GM19395 (cell line): Measurements from ENCODE around the gene GARRE1.
"Not testable (repeated sequence)": the region's sequence is repeated elsewhere in the genome, so short reads cannot be mapped to it uniquely, and the experiment has no call there.

Experiments
- ATAC-seq: cut with Tn5 transposase; IDR thresholded peaks from one replicate; pipeline ENCODE4 v1.9.1; 2021; ENCODE audit warnings: mild to moderate bottlenecking, moderate library complexity; ENCODE audit not compliant: unreplicated experiment

Gene GARRE1

GRCh38 chr19:34256835-34257558 lies 2.6 kb downstream of the GARRE1 start:
- no peak for ATAC-seq

- no peak for ATAC-seq
Observed at GRCh38 chr19:34257559-34257924, 3.2 kb downstream of the GARRE1 start.

- ATAC-seq = no peak
Observed at GRCh38 chr19:34259367-34260095, 5.2 kb downstream of the GARRE1 start.

GRCh38 chr19:34260771-34261173 lies 6.4 kb downstream of the GARRE1 start:
- no peak for ATAC-seq

GRCh38 chr19:34261334-34262109 lies 7.2 kb downstream of the GARRE1 start:
- ATAC-seq = no peak

DNA sequence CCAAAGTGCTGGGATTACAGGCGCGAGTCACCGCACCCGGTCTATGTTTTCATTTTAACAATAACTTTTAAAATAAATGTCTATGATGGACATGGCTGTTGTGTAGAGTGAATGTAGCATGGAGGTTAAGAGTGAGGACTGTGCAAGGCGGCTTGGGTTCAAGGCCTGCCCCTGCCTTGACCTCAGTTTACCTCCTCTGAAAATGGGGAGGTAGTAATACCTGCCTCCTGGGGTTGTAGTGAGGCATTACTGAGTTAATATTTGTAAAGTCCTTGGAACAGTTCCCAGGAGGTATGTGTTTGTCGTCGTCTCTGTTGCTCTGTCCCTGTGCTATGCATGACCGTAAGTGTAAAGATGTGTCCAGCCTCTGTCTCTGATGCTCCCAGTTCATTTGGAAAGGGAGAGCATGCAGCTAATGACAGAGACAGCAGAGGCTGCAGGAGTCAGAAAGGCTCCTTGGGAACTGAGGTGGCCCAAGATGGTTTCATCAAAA lies 9.4 kb downstream of the GARRE1 start:
- no peak for ATAC-seq

DNA sequence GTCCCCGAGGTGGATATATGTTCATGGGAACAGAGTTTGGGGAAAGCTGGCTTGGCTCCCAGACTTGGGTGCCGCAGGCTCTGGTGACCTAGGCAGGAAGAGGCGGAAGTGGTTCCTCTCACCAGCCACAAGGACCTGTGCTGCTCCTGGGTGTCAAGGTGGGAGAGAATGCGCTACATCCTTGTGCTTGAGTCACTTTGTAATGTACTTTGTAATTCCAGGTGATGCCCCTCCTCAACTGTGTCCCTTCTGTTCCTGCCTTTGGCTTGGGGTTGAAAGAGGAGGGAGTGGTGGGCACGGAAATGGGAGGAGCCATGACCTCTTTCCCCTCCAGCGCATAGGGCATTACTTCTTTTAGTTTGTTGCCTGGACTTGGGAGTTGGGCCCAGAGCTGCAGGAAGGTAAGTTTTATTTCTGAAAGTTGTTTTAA lies 10.9 kb downstream of the GARRE1 start:
- ATAC-seq = no peak

DNA sequence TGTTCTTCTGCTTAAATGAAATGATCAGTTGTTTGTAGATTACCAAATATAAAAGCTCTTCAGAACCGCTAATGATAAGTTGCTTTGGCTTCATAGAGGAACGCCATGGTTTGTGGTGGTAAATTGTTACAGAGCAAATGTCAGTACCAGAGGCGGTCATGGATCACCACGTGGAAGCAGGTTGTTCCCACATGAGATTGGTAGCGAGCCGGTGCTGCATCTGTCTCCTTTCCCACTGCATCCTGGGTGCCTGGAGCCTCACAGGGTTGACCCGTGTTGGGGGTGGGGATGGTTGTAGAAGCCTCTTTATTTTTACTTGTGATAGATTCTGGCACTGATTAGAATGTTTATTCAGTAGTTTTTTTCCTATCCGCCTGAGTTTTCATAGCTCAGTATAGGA lies 14.7 kb downstream of the GARRE1 start:
- ATAC-seq = no peak

DNA sequence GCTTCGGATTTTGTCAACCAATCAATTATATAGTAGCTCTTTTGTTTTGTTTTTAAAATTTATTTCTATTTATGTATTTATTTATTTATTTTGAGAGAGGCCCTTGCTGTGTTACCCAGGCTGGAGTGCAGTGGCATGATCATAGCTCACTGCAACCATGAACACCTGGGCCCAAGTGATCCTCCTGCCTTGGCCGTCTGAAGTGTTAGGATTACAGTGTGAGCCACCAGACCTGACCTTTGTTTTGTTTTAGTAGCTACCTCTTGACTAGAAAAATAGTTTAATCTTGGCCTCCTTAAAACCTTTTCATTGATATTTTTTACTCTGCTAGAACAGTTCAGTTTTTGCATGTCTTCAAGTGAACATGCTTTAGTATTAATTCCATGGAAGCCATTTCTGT lies 15.1 kb downstream of the GARRE1 start:
- ATAC-seq = no peak

GRCh38 chr19:34269968-34270621 lies 15.7 kb downstream of the GARRE1 start:
- peak; percentile 81 for ATAC-seq

- no peak for ATAC-seq
Observed at GRCh38 chr19:34273121-34273520, 18.8 kb downstream of the GARRE1 start.

DNA sequence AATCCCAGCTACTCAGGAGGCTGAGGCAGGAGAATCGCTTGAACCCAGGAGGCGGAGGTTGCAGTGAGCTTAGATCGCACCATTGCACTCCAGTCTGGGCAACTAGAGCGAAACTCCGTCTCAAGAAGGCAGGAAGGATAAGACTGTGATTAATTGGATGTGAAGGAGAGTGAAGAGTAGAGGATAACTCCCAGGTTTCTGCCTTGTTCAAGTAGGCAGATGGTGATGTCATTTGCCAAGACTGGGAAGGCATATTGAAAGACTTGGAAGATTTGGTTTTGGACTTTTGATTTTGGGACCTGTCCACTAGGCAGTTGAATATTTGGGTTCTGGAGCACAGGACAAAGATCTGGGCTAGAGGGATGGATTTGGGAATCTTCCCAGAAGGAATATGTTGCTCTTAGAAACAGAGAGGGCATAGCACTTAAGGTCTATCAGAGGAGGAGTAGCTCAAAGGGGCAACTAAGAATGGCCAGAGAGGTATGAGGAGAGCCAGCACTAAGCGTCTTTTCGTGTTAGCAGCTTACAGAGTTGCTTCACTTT lies 20.0 kb downstream of the GARRE1 start:
- ATAC-seq = no peak

- no peak for ATAC-seq
Observed at GRCh38 chr19:34274827-34275625, 20.7 kb downstream of the GARRE1 start.

DNA sequence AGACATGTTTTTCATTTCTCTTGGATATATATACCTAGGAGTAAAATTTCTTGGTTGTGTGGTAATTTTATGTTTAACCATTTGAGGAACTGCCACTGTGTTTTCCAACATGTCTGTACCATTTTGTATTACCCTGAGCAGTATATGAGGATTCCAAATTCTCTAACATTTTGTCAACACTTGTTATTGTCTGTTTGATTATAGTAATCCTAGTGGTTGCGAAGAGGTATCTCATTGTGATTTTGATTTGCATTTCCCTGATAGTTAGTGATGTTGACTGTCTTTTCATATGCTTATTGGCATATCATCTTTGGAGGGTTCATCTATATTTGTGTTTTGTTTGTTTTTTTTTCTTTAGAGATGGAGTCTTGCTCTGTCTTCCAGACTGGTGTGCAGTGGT lies 21.4 kb downstream of the GARRE1 start:
- ATAC-seq = no peak

- no peak for ATAC-seq
Observed at GRCh38 chr19:34276614-34277013, 22.3 kb downstream of the GARRE1 start.

GRCh38 chr19:34277244-34277643 lies 22.9 kb downstream of the GARRE1 start:
- ATAC-seq = no peak

- no peak for ATAC-seq
Observed at GRCh38 chr19:34278783-34279182, 24.4 kb downstream of the GARRE1 start.

GRCh38 chr19:34281444-34281843 lies 27.1 kb downstream of the GARRE1 start:
- ATAC-seq = not testable (repeated sequence)

- no peak for ATAC-seq
Observed at GRCh38 chr19:34282611-34283519, 28.5 kb downstream of the GARRE1 start.
